ENCODE results near the gene RNF145.
"Not testable (repeated sequence)": the region's sequence is repeated elsewhere in the genome, so short reads cannot be mapped to it uniquely, and the experiment has no call there.

RNF145 gene

GRCh38 chr5:159189310-159189709 is 20.0 kb downstream of the RNF145 start:
- DNase-seq (ENCODE audit: low read depth in 2 of 2): no peak

- no peak for DNase-seq (ENCODE audit: low read depth in 2 of 2)
These were observed 21.6 kb downstream of the RNF145 start for GRCh38 chr5:159187719-159188118.

- DNase-seq (ENCODE audit: low read depth in 2 of 2): no peak
These were observed 23.0 kb downstream of the RNF145 start for GRCh38 chr5:159186319-159186718.

- DNase-seq (ENCODE audit: low read depth in 2 of 2): no peak
These were observed 23.6 kb downstream of the RNF145 start for GRCh38 chr5:159185773-159186172.

GRCh38 chr5:159184858-159185381 is 24.4 kb downstream of the RNF145 start:
- DNase-seq (ENCODE audit: low read depth in 2 of 2): peak in 1 of 2 donors; percentile 39

GRCh38 chr5:159184236-159184635 is 25.1 kb downstream of the RNF145 start:
- no peak for DNase-seq (ENCODE audit: low read depth in 2 of 2)

- DNase-seq (ENCODE audit: low read depth in 2 of 2): no peak
These were observed 26.1 kb downstream of the RNF145 start for GRCh38 chr5:159183247-159183646.

- DNase-seq (ENCODE audit: low read depth in 2 of 2): no peak
These were observed 26.7 kb downstream of the RNF145 start for GRCh38 chr5:159182691-159183090.

GRCh38 chr5:159181651-159182050 is 27.7 kb downstream of the RNF145 start:
- DNase-seq (ENCODE audit: low read depth in 2 of 2): no peak

GRCh38 chr5:159181152-159181551 is 28.2 kb downstream of the RNF145 start:
- no peak for DNase-seq (ENCODE audit: low read depth in 2 of 2)

GRCh38 chr5:159179529-159180305 is 29.6 kb downstream of the RNF145 start:
- no peak for DNase-seq (ENCODE audit: low read depth in 2 of 2)

GRCh38 chr5:159178978-159179377 is 30.4 kb downstream of the RNF145 start:
- DNase-seq (ENCODE audit: low read depth in 2 of 2): no peak

- no peak for DNase-seq (ENCODE audit: low read depth in 2 of 2)
These were observed 33.8 kb downstream of the RNF145 start for GRCh38 chr5:159175547-159175946.

- no peak for DNase-seq (ENCODE audit: low read depth in 2 of 2)
These were observed 34.7 kb downstream of the RNF145 start for GRCh38 chr5:159174511-159175168.

- DNase-seq (ENCODE audit: low read depth in 2 of 2): no peak
These were observed 38.1 kb downstream of the RNF145 start for GRCh38 chr5:159171274-159171673.

- no peak for DNase-seq (ENCODE audit: low read depth in 2 of 2)
These were observed 39.3 kb downstream of the RNF145 start for GRCh38 chr5:159170021-159170420.

- no peak for DNase-seq (ENCODE audit: low read depth in 2 of 2)
These were observed 42.9 kb downstream of the RNF145 start for GRCh38 chr5:159166416-159166815.

GRCh38 chr5:159163701-159164046 is 45.7 kb downstream of the RNF145 start:
- DNase-seq (ENCODE audit: low read depth in 2 of 2): no peak

- DNase-seq (ENCODE audit: low read depth in 2 of 2): peak in 1 of 2 donors; percentile 11
These were observed 46.2 kb downstream of the RNF145 start for GRCh38 chr5:159163027-159163700.

GRCh38 chr5:159161361-159162214 is 47.8 kb downstream of the RNF145 start:
- DNase-seq (ENCODE audit: low read depth in 2 of 2): no peak

- DNase-seq (ENCODE audit: low read depth in 2 of 2): not testable (repeated sequence)
These were observed 50.7 kb downstream of the RNF145 start for GRCh38 chr5:159158553-159159091.
